GM12874 (cell line): Measurements from ENCODE around the gene CCDC93.

Experiments
- TF ChIP-seq, protein P1 (sequence below): IDR thresholded peaks from 2 replicates; pipeline ENCODE4 v1.5.1; 2011; ENCODE audit warnings: low read depth, mild to moderate bottlenecking, control low read depth, low read length, moderate library complexity; ENCODE audit not compliant: insufficient read depth

The CCDC93 gene

DNA sequence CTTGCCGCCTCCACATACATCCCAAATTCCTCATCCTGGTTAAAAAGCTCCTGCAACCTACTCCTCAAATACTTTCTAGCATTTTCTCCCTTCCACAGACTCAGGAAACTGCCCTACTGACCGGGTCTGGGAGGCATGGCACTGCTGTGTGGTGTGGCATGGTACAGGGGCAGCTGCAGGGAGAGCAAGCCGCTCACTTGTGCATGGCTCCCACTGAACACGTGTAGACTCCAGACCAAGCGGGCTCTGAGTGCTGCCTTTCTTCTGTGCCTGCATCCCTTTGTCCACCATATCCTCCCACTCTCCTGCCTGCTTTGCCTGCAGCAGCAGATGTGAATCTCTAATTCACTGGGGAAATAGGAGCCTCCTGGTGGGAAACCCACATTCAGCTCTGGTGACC, 72.2 kb downstream of the CCDC93 start:
- TF ChIP-seq, protein P1, sequence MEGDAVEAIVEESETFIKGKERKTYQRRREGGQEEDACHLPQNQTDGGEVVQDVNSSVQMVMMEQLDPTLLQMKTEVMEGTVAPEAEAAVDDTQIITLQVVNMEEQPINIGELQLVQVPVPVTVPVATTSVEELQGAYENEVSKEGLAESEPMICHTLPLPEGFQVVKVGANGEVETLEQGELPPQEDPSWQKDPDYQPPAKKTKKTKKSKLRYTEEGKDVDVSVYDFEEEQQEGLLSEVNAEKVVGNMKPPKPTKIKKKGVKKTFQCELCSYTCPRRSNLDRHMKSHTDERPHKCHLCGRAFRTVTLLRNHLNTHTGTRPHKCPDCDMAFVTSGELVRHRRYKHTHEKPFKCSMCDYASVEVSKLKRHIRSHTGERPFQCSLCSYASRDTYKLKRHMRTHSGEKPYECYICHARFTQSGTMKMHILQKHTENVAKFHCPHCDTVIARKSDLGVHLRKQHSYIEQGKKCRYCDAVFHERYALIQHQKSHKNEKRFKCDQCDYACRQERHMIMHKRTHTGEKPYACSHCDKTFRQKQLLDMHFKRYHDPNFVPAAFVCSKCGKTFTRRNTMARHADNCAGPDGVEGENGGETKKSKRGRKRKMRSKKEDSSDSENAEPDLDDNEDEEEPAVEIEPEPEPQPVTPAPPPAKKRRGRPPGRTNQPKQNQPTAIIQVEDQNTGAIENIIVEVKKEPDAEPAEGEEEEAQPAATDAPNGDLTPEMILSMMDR, result no peak

- TF ChIP-seq, protein P1, result no peak
Measured at GRCh38 chr2:117940436-117940835, 73.4 kb downstream of the CCDC93 start.

GRCh38 chr2:117938611-117939010, 75.3 kb downstream of the CCDC93 start:
- TF ChIP-seq, protein P1, result no peak

GRCh38 chr2:117936871-117937428, 76.9 kb downstream of the CCDC93 start:
- TF ChIP-seq, protein P1, result no peak

- TF ChIP-seq, protein P1, result no peak
Measured at GRCh38 chr2:117935954-117936353, 77.9 kb downstream of the CCDC93 start.

- TF ChIP-seq, protein P1, result no peak
Measured at GRCh38 chr2:117935456-117935855, 78.4 kb downstream of the CCDC93 start.

GRCh38 chr2:117933884-117934354, 80.0 kb downstream of the CCDC93 start:
- TF ChIP-seq, protein P1, result no peak
